ENCODE measurements around the gene ARRDC2.

DNA sequence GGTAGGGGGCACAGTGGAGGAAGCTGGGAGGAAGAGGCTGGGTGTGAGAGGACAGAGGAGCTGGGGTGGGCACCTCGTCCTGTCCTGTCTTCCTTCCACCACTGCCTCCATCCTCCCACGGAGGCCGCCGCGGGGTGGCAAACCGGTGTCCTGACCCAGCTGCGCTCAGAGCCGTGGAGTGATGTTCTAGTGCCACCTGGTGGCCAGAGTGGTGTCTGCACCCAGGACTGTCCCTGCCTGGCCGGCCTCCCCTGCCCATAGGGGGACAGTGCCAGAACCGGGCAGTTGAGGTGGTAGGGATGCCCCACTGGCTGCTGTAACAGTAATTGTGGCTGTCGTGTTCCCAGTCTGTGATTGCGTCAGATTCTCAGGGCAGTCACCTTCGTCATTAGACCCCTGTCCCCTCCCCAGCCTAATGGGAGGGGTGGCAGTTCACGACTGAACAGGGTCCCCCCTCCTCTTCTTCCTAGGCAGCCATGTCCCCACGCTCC, 11.1 kb upstream of the ARRDC2 start:
- TF ChIP-seq CTCF (IDR thresholded peaks at IDR 0.05) (peak; percentile 98), MXD4 (CRISPR knock-in tag; IDR thresholded peaks at IDR 0.05; ENCODE audit: borderline replicate concordance) (no peak), IRF2 (CRISPR knock-in tag; IDR thresholded peaks at IDR 0.05; ENCODE audit: borderline replicate concordance, low read depth) (no peak), CREB1 (CRISPR knock-in tag; IDR thresholded peaks at IDR 0.05) (no peak), FOXK1 (CRISPR knock-in tag; IDR thresholded peaks at IDR 0.05) (no peak), ATF6 (CRISPR knock-in tag; IDR thresholded peaks at IDR 0.05) (no peak), ESRRA (CRISPR knock-in tag; IDR thresholded peaks at IDR 0.05; ENCODE audit: borderline replicate concordance) (no peak), SP1 (CRISPR knock-in tag; conservative IDR thresholded peaks at IDR 0.05) (no peak), ATF2 (CRISPR knock-in tag; IDR thresholded peaks at IDR 0.05; ENCODE audit: borderline replicate concordance, low read depth) (no peak), NR3C1 (CRISPR knock-in tag; conservative IDR thresholded peaks at IDR 0.05; ENCODE audit: low read depth) (no peak), ZNF219 (CRISPR knock-in tag; IDR thresholded peaks at IDR 0.05; ENCODE audit: borderline replicate concordance) (no peak)

Data from WTC11 (cell line).